ENCODE results near the gene TRIM69. TPM values are rescaled to one million over a fixed set of nuclear protein-coding genes. Genes with fewer than 3 reads are reported as not detected.

The TRIM69 gene
- total RNA-seq, 1 experiment from 2014 or later, result 10.8 TPM

DNA sequence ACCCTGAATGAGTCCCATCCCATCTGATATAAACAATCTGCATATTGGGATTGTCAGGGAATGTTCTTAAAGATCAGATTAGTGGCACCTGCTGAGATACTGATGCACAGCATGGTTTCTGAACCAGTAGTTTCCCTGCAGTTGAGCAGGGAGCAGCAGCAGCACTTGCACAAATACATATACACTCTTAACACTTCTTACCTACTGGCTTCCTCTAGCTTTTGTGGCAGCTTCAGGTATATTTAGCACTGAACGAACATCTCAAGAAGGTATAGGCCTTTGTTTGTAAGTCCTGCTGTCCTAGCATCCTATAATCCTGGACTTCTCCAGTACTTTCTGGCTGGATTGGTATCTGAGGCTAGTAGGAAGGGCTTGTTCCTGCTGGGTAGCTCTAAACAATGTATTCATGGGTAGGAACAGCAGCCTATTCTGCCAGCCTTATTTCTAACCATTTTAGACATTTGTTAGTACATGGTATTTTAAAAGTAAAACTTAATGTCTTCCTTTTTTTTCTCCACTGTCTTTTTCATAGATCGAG lies 20.5 kb upstream of the TRIM69 start:
- H3F3A ChIP-seq (ENCODE audit: low read length, unreplicated experiment), result no peaks in the 10 kb centered on the region
- ChIA-PET POLR2A (ENCODE audit: unreplicated experiment) (no interaction called here), CTCF (no interaction called here)
- H3K4me2 ChIP-seq (ENCODE audit: low read length), result no peak overlapping the region
- no peak overlapping the region for H3K27ac ChIP-seq (ENCODE audit: low read length)
- H3K36me3 ChIP-seq (ENCODE audit: low read depth, low read length), result peaks cover 37% of the 10 kb centered on the region
- no peak overlapping the region for H2AFZ ChIP-seq (ENCODE audit: low read length)
- intact Hi-C loops (cut with micrococcal nuclease), result no loop called here
- no peak overlapping the region for H3K4me3 ChIP-seq (ENCODE audit: low read length)
- no peaks in the 10 kb centered on the region for H3K9me3 ChIP-seq (ENCODE audit: low read length)
- no peaks in the 10 kb centered on the region for H3K27me3 ChIP-seq (ENCODE audit: low read length)
- DNase-seq (no peak), ATAC-seq (no peak)
- TF ChIP-seq EZH2phosphoT487 (IDR thresholded peaks at IDR 0.05; ENCODE audit: borderline replicate concordance, low read length), result no peak
- TF ChIP-seq, protein P1, sequence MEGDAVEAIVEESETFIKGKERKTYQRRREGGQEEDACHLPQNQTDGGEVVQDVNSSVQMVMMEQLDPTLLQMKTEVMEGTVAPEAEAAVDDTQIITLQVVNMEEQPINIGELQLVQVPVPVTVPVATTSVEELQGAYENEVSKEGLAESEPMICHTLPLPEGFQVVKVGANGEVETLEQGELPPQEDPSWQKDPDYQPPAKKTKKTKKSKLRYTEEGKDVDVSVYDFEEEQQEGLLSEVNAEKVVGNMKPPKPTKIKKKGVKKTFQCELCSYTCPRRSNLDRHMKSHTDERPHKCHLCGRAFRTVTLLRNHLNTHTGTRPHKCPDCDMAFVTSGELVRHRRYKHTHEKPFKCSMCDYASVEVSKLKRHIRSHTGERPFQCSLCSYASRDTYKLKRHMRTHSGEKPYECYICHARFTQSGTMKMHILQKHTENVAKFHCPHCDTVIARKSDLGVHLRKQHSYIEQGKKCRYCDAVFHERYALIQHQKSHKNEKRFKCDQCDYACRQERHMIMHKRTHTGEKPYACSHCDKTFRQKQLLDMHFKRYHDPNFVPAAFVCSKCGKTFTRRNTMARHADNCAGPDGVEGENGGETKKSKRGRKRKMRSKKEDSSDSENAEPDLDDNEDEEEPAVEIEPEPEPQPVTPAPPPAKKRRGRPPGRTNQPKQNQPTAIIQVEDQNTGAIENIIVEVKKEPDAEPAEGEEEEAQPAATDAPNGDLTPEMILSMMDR (conservative IDR thresholded peaks at IDR 0.05; ENCODE audit: low read depth, low read length), result no peak
- TF ChIP-seq EZH2 (IDR thresholded peaks at IDR 0.05; ENCODE audit: low read length, unreplicated experiment), result no peak
- peaks cover 4% of the 10 kb centered on the region; the same call in 1 of the 2 replicates for H3K4me1 ChIP-seq (ENCODE audit: insufficient read depth, low read length)
- peaks cover 37% of the 10 kb centered on the region for H3K79me2 ChIP-seq (ENCODE audit: low read length)
- H3K9me2 ChIP-seq (replicated peaks; ENCODE audit: low read length), result no peaks in the 10 kb centered on the region
- peaks cover 6% of the 10 kb centered on the region; the same call in 1 of the 2 replicates for H4K20me1 ChIP-seq (ENCODE audit: low read length)
- H3K9ac ChIP-seq (ENCODE audit: low read length), result no peak overlapping the region
- no TSS peak for BruUV-seq (replicated peaks)

DNA sequence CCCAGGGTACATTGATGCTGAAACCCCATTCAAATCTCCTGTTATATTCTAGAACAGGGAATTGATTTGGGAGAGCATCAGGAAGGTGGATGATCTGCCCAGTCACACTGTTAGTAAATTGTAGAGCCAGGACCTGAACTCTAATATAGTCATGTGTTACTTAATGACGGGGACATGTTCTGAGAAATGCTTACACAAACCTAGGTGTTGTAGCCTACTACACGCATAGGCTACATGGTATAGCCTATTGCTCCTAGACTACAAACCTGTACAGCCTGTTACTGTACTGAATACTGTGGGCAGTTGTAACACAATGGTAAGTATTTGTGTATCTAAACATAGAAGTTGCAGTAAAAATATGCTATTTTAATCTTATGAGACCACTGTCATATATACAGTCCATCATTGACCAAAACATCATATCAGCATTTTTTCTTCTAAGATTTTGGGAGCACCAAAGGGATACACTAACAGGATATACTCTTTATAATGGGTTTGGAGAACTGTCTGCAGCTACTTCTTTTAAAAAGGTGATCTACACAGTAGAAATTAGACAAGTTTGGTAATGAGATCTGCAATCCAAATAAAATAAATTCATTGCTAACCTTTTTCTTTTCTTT lies 19.2 kb upstream of the TRIM69 start:
- DNase-seq (no peak), ATAC-seq (no peak)
- Histone ChIP-seq H2AFZ (ENCODE audit: low read length) (no peak overlapping the region), H3K4me3 (ENCODE audit: low read length) (no peak overlapping the region), H3K27ac (ENCODE audit: low read length) (no peak overlapping the region), H3K9me3 (ENCODE audit: low read length) (no peaks in the 10 kb centered on the region), H3K36me3 (ENCODE audit: low read depth, low read length) (peaks cover 37% of the 10 kb centered on the region), H3K9ac (ENCODE audit: low read length) (no peak overlapping the region), H3K4me1 (ENCODE audit: insufficient read depth, low read length) (peaks cover 4% of the 10 kb centered on the region; the same call in 1 of the 2 replicates), H3K79me2 (ENCODE audit: low read length) (peaks cover 30% of the 10 kb centered on the region), H3F3A (ENCODE audit: low read length, unreplicated experiment) (no peaks in the 10 kb centered on the region), H4K20me1 (ENCODE audit: low read length) (peaks cover 6% of the 10 kb centered on the region; the same call in 1 of the 2 replicates), H3K9me2 (replicated peaks; ENCODE audit: low read length) (no peaks in the 10 kb centered on the region), H3K27me3 (ENCODE audit: low read length) (no peaks in the 10 kb centered on the region), H3K4me2 (ENCODE audit: low read length) (no peak overlapping the region)
- intact Hi-C loops (cut with micrococcal nuclease), result no loop called here
- TF ChIP-seq EZH2 (IDR thresholded peaks at IDR 0.05; ENCODE audit: low read length, unreplicated experiment) (no peak), EZH2phosphoT487 (IDR thresholded peaks at IDR 0.05; ENCODE audit: borderline replicate concordance, low read length) (no peak)
- TF ChIP-seq, protein P1 (conservative IDR thresholded peaks at IDR 0.05; ENCODE audit: low read depth, low read length), result no peak
- POLR2A ChIA-PET (ENCODE audit: unreplicated experiment), result no interaction called here
- BruUV-seq (replicated peaks), result no TSS peak
- CTCF ChIA-PET, result no interaction called here
